Adrenal gland (tissue), 12 donors: Measurements from ENCODE around the gene LAPTM5. TPM values are rescaled to one million over a fixed set of nuclear protein-coding genes. Genes with fewer than 3 reads are reported as not detected.
A peak's percentile ranks its signal among the peaks of the same experiment; 100 is the strongest.

Source experiments
- DNase-seq, 7 donors: peaks; one replicate each; pipeline ENCODE4 v3.0.0-alpha.2; 2019 to 2020
- H3K27ac ChIP-seq, 5 donors: fragments of 200-600 bp; sonication (generic) in 4 of 5; 1 replicate in 3 of 5; 2 replicates in 2 of 5; pipeline versions ENCODE4 v1.5.1 to v1.8.0; 2016 to 2020; ENCODE audit warnings: mild to moderate bottlenecking in 1 of 5
- H3K27me3 ChIP-seq: fragments of 200-600 bp; 2 replicates; pipeline ENCODE4 v1.8.0; 2021
- H3K36me3 ChIP-seq, 2 donors: fragments of 200-600 bp; replicated peaks in 1 of 2; 1 replicate in 1 of 2; 2 replicates in 1 of 2; pipeline versions ENCODE4 v1.5.1 to v1.8.0; 2018 to 2022
- H3K4me1 ChIP-seq, 2 donors: fragments of 200-600 bp; replicated peaks in 1 of 2; 1 replicate in 1 of 2; 2 replicates in 1 of 2; pipeline versions ENCODE4 v1.5.1 to v1.8.0; 2018 to 2021
- H3K4me3 ChIP-seq, 4 donors: fragments of 200-600 bp; sonication (generic) in 3 of 4; one replicate each; pipeline ENCODE4 v1.5.1; 2016 to 2018
- H3K9me3 ChIP-seq, 3 donors: fragments of 200-600 bp; sonication (generic) in 1 of 3; replicated peaks in 1 of 3; 1 replicate in 2 of 3; 2 replicates in 1 of 3; pipeline versions ENCODE4 v1.5.1 to v1.8.0; 2016 to 2021
- POLR2A ChIP-seq, 2 donors: fragments of 450-650 bp; IDR thresholded peaks; one replicate each; pipeline ENCODE4 v1.6.1; 2017; ENCODE audit warnings: antibody characterized with exemption in 2 of 2, mild to moderate bottlenecking in 2 of 2, moderate library complexity in 1 of 2
- WGBS, 4 donors: extraction: QIAGEN DNeasy Blood & Tissue Kit in 2 of 4; methylation state at CpG; one replicate each; pipeline versions ENCODE4 v1.1.5 to v1.1.7; 2013 to 2017; 5-methylcytosine and 5-hydroxymethylcytosine counted together
- intact Hi-C, 2 donors: fragments of 100-400 bp; cut with DNase I; formaldehyde crosslinking; loops; one replicate each; pipeline versions ENCODE4 v1.14.1 to v1.15.0; 2022 to 2023
- polyA plus RNA-seq, 3 donors: library from polyadenylated mRNA; stranded (reverse); fragments of 200-250 nt in 2 of 3; fragments of 350-450 nt in 1 of 3; fragmentation: Illumina TruSeq in 1 of 3; extraction: RNeasy Lipid Tissue Mini Kit (QIAGEN cat#74804) in 1 of 3; gene quantifications; one replicate each; pipeline ENCODE4 v1.2.3, GENCODE V29; 2013 to 2014
- total RNA-seq, 9 donors: library from RNA; depleted of rRNA in 4 of 9; stranded (reverse); fragments of >200 nt in 4 of 9; fragments of 120-200 nt in 1 of 9; fragmentation: NEBNext Ultra II Directional in 1 of 9; extraction: Animal tissue kit (Norgen Biotek cat#: 25700) in 1 of 9; gene quantifications; one replicate each; pipeline versions ENCODE4 v1.1.0 to v1.2.4, GENCODE V29; 2013 to 2023
- TF ChIP-seq, protein P1 (sequence below), 6 experiments: fragments of 450-650 bp in 4 of 6; fragments of 200-600 bp in 2 of 6; sonication (generic) in 1 of 6; IDR thresholded peaks; 1 replicate in 5 of 6; 2 replicates in 1 of 6; pipeline versions ENCODE4 v1.5.1 to v1.8.0; 2016 to 2021; ENCODE audit warnings: antibody characterized with exemption in 6 of 6, mild to moderate bottlenecking in 2 of 6, moderate library complexity in 1 of 6
- donor health status: healthy with polysubstance abuse.
- donor health status: Bipolar disorder and iron deficiency.
- donor health status: DM: yes; HTN: yes; CAD: no.
- donor health status: DM: no; HTN: no; CAD: no.
- donor health status: DM: no; HTN: no; CAD: no.
- donor health status: DM: yes; HTN: yes; CAD: no.

Gene LAPTM5
- total and polyA plus RNA-seq, 12 donors, result 7.8 to 177 (median 109) TPM

DNA sequence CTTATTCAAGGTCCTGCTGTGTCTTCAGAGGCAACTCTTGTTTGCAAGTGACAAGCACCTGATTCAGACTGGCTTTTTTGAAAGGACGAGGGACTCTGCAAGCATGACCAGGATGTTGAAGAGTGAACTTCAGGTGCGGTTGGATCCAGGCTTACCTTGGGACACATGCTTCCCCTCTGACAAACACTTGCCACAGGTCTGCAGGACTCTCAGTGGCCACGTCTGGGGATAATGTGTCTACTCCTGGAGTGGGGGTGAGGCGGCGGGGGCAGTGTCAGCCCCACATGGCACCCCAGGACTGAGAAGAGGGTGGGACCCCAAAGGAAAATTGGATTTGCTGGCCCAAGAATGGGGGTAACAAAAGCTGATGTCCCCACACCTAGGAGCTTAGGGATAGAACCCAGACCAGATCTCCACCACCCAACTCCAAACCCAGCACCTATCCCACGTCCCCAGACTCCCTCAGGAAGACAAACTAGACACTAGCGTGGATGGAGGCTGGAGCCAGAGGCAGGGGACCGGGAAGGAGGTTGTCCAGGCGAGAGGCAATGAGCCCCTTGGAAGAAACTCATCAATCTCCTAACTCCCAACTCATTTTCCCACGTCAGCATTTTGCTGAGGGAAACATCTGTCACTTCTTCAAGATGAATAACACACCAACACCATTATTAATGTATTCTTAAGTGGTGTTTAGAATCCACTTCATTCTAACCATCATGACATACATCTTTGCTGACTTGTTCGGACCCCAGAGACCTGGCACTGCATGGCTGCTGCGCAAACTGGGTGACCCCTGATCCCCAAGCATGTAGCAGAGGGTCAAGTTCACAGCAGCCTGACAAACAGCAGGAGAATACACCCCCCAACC lies 32.0 kb upstream of the LAPTM5 start:
- 88 to 97% (median 91%) methylated on average over 7 to 12 of the region's 12 CpGs for WGBS, 4 donors
- intact Hi-C loops, result no loop called here
- DNase-seq, result no peak

DNA sequence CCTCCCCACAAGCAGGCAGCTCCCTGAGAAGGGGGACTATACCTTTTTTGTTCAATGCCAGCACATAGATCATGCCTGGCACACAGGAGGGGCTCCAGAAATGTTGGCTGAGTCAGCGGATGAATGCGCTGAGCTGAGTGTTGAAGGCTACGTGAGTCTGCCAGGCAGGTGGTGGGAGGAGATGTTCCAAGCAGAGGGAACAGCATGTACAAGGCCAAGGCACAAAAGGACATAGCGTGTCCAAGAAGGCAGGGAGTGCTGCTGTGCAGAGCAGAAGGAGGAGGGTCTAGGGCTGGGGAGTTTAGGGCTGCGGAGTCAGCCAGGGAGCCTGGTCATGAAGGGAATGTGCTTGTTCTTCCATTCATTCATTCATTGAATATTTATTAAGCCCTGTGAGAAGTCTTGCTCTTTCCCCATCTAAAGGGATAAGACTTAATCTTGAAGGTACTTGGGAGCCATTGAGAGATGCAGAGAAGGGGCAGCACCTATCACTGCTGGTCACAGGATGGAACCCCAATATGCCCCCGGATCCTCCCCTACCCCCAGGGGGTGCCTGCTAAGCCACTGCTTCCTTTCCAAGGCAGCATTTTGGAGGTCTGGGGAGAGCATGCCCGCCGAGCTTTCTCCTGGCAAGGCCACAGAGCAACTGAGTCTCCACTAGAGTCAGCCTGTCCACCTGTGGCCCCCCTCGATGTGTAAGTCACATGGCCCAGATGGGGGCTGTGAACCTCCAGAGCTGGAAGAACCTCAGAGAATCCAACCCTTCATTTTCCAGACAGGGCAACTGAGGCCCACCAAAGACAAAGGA lies 31.2 kb upstream of the LAPTM5 start:
- WGBS, 4 donors, result 54 to 67% (median 64%) methylated on average over 8 to 9 of the region's 9 CpGs
- Histone ChIP-seq H3K27me3 (no peaks in the 10 kb centered on the region), H3K4me1 (peaks cover 24 to 36% of the 10 kb centered on the region in 2 donors), H3K9me3 (no peaks in the 10 kb centered on the region), H3K4me3 (no peak overlapping the region), H3K36me3 (no peaks in the 10 kb centered on the region), H3K27ac (peak overlapping the region in 4 of 5 donors; percentile 65 to 90 (median 77))
- intact Hi-C loops, result no loop called here
- TF ChIP-seq POLR2A (IDR thresholded peaks at IDR 0.05), result peak in 1 of 2 donors; percentile 66
- TF ChIP-seq, protein P1, sequence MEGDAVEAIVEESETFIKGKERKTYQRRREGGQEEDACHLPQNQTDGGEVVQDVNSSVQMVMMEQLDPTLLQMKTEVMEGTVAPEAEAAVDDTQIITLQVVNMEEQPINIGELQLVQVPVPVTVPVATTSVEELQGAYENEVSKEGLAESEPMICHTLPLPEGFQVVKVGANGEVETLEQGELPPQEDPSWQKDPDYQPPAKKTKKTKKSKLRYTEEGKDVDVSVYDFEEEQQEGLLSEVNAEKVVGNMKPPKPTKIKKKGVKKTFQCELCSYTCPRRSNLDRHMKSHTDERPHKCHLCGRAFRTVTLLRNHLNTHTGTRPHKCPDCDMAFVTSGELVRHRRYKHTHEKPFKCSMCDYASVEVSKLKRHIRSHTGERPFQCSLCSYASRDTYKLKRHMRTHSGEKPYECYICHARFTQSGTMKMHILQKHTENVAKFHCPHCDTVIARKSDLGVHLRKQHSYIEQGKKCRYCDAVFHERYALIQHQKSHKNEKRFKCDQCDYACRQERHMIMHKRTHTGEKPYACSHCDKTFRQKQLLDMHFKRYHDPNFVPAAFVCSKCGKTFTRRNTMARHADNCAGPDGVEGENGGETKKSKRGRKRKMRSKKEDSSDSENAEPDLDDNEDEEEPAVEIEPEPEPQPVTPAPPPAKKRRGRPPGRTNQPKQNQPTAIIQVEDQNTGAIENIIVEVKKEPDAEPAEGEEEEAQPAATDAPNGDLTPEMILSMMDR (IDR thresholded peaks at IDR 0.05), result peak in 1 of 6 experiments; percentile 9
- DNase-seq, result peak; percentile 79 to 93 (median 89)

More for the DNA sequence above, 32.0 kb upstream of the LAPTM5 start:
- Histone ChIP-seq H3K27ac (peak overlapping the region in 3 of 5 donors; percentile 74 to 90 (median 80)), H3K9me3 (no peaks in the 10 kb centered on the region), H3K4me1 (peaks cover 24 to 35% of the 10 kb centered on the region in 2 donors), H3K27me3 (no peaks in the 10 kb centered on the region), H3K4me3 (no peak overlapping the region), H3K36me3 (no peaks in the 10 kb centered on the region)
- TF ChIP-seq, protein P1 (IDR thresholded peaks at IDR 0.05), result no peak
- TF ChIP-seq POLR2A (IDR thresholded peaks at IDR 0.05), result no peak

DNA sequence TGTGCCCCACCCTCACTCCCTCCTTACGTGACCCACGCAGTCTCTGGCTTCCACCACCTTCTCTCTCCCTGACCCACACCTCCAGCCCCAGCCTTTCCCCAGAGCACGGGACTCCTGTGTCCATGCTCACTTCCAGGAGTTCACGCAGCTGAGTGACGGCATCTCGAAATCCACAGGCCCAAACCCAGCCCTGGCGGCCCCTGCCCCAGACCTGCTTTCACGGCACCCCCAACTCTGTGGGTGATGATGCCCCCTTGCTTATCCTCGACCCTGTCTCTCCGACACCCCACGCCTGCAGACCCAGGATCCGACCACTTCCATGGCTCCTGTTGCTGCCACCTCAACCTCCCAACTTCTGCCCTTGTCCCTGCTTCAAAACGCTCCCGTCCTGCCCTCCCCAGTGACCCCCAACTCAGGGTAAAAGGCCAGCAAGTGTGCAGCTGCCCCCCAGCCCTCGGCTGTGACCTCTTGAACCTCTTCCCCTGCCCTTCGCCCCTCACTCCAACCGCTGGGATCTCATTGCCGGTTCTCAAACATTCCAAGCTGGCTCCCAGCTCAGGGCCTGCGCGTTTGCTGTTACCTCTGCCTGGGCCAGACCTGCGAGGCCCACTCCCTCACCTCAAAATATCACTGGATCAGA lies 30.4 kb upstream of the LAPTM5 start:
- Histone ChIP-seq H3K36me3 (no peaks in the 10 kb centered on the region), H3K27me3 (no peaks in the 10 kb centered on the region), H3K27ac (peak overlapping the region in 4 of 5 donors; percentile 65 to 90 (median 77)), H3K4me3 (no peak overlapping the region), H3K9me3 (no peaks in the 10 kb centered on the region), H3K4me1 (peaks cover 32 to 44% of the 10 kb centered on the region in 2 donors)
- 79 to 80% (median 79%) methylated on average over 21 of the region's 21 CpGs for WGBS, 4 donors
- DNase-seq, result peak in 1 of 7 donors; percentile 14
- intact Hi-C loops, result no loop called here
- TF ChIP-seq POLR2A (IDR thresholded peaks at IDR 0.05), result no peak
- TF ChIP-seq, protein P1 (IDR thresholded peaks at IDR 0.05), result no peak
